DOHH2 (cell line): ENCODE results near the gene RGS3.

ENCODE experiments used
- H3F3A ChIP-seq: fragments of 200-600 bp; sonication (generic), shearing (Covaris generic); 2 replicates; pipeline ENCODE4 v1.6.0; 2016; ENCODE audit warnings: antibody characterized with exemption, mild to moderate bottlenecking; ENCODE audit not compliant: control insufficient read depth, insufficient read depth
- H3K27ac ChIP-seq: fragments of 200-600 bp; sonication (generic); 2 replicates; pipeline ENCODE4 v1.5.1; 2014; ENCODE audit warnings: low read depth, mild to moderate bottlenecking, low read length, moderate library complexity
- H3K27me3 ChIP-seq: fragments of 200-600 bp; sonication (generic); 2 replicates; pipeline ENCODE4 v1.6.1; 2014; ENCODE audit warnings: mild to moderate bottlenecking, low read length, mixed read lengths; ENCODE audit not compliant: control insufficient read depth
- H3K36me3 ChIP-seq: fragments of 200-600 bp; sonication (generic); 2 replicates; pipeline ENCODE4 v1.6.1; 2014; ENCODE audit warnings: mild to moderate bottlenecking, low read length, moderate library complexity, mixed read lengths; ENCODE audit not compliant: control insufficient read depth
- H3K4me1 ChIP-seq: fragments of 200-600 bp; sonication (generic); 2 replicates; pipeline ENCODE4 v1.6.1; 2014; ENCODE audit warnings: mild to moderate bottlenecking, low read length, mixed read lengths; ENCODE audit not compliant: control insufficient read depth
- H3K4me2 ChIP-seq: fragments of 200-600 bp; sonication (generic); 2 replicates; pipeline ENCODE4 v1.6.0; 2014; ENCODE audit warnings: mild to moderate bottlenecking, low read length, moderate library complexity
- H3K4me3 ChIP-seq: fragments of 200-600 bp; sonication (generic); 2 replicates; pipeline ENCODE4 v1.5.1; 2014; ENCODE audit warnings: mild to moderate bottlenecking, low read length, mixed read lengths
- H3K79me2 ChIP-seq: fragments of 200-600 bp; sonication (generic); 2 replicates; pipeline ENCODE4 v1.6.1; 2014; ENCODE audit warnings: mild to moderate bottlenecking, low read length, mixed read lengths; ENCODE audit not compliant: control insufficient read depth
- H3K9me2 ChIP-seq: fragments of 200-600 bp; sonication (generic); replicated peaks from 2 replicates; pipeline ENCODE4 v1.6.1; 2014; ENCODE audit warnings: mild to moderate bottlenecking, low read length, mixed read lengths; ENCODE audit not compliant: control insufficient read depth
- H3K9me3 ChIP-seq: fragments of 200-600 bp; sonication (generic); 2 replicates; pipeline ENCODE4 v1.6.1; 2014; ENCODE audit warnings: antibody characterized with exemption, low read length, mixed read lengths; ENCODE audit not compliant: control insufficient read depth, insufficient read depth
- H4K20me1 ChIP-seq: fragments of 200-600 bp; sonication (generic); 2 replicates; pipeline ENCODE4 v1.6.0; 2014; ENCODE audit warnings: low read depth, mild to moderate bottlenecking, antibody characterized with exemption, low read length, moderate library complexity; ENCODE audit not compliant: control insufficient read depth, insufficient read depth
- EZH2phosphoT487 ChIP-seq: fragments of 200-600 bp; sonication (generic); IDR thresholded peaks from 2 replicates; pipeline ENCODE4 v1.6.1; 2017; ENCODE audit warnings: borderline replicate concordance, mild to moderate bottlenecking, antibody characterized with exemption, low read length, moderate library complexity, mixed read lengths
- TF ChIP-seq, protein P1 (sequence below): fragments of 200-600 bp; sonication (generic); IDR thresholded peaks from one replicate; pipeline ENCODE4 v1.5.1; 2014; ENCODE audit warnings: antibody characterized with exemption, mild to moderate bottlenecking, low read depth, low read length; ENCODE audit not compliant: poor library complexity, severe bottlenecking

Gene RGS3

DNA sequence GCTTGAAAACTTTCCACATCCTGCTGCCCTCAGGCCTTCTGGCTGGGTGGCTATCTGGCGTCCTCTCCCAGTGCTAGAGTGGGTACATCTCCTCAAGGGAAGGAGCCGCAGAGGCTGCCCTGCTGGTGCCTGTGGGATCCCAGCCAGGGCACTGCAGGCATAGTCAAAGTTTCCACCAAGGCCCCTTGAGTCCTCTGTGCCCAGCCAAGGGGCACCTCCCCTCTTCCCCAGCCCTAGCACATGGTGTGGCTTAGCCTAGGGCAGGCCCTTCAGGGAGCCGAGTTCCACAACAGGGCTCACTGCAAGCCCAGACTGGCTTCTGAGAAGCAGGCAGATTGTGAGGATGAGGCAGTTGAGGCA, 103.2 kb downstream of the RGS3 start:
- Histone ChIP-seq H3K36me3 (no peaks in the 10 kb centered on the region), H3K4me2 (no peak overlapping the region), H4K20me1 (no peaks in the 10 kb centered on the region), H3K9me3 (no peaks in the 10 kb centered on the region), H3F3A (no peaks in the 10 kb centered on the region), H3K9me2 (no peaks in the 10 kb centered on the region), H3K27ac (no peak overlapping the region), H3K27me3 (peaks cover 26% of the 10 kb centered on the region), H3K4me3 (no peak overlapping the region), H3K4me1 (no peaks in the 10 kb centered on the region), H3K79me2 (no peaks in the 10 kb centered on the region)
- no peak for TF ChIP-seq EZH2phosphoT487
- TF ChIP-seq, protein P1, sequence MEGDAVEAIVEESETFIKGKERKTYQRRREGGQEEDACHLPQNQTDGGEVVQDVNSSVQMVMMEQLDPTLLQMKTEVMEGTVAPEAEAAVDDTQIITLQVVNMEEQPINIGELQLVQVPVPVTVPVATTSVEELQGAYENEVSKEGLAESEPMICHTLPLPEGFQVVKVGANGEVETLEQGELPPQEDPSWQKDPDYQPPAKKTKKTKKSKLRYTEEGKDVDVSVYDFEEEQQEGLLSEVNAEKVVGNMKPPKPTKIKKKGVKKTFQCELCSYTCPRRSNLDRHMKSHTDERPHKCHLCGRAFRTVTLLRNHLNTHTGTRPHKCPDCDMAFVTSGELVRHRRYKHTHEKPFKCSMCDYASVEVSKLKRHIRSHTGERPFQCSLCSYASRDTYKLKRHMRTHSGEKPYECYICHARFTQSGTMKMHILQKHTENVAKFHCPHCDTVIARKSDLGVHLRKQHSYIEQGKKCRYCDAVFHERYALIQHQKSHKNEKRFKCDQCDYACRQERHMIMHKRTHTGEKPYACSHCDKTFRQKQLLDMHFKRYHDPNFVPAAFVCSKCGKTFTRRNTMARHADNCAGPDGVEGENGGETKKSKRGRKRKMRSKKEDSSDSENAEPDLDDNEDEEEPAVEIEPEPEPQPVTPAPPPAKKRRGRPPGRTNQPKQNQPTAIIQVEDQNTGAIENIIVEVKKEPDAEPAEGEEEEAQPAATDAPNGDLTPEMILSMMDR = no peak

DNA sequence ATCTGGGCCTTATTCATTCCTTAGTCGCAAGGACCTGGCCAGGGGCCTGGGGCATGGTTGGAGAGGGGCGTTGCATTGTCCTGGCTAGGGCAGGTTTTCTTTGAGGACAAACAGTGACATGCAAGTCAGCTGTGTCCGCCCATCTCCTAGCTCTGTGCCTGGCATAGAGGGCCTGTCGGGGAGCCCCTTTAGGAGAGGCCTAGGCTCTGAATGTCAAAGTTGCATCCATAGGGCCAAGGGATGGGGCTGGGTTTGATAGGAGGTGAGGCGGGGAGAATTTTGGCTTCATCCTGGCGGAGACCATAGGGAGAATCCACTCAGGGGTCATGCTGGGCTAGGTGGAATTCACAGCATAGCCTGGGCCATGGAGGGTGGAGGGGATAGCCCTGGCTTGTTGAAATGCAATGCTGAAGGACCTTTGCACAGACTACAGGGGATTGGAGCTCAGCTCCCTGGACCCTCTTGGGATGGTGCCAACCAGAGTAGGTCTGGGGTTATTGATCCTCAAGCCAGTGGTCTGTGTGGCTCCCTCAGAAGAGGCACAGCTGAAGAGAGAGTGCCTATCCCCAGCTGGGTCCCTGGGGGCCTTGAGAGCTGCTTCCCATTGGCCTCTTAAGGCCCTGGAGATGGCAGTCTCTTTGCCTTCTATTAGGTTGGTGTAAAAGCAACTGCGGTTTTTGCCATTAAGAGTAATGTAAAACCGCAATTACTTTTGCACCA, 104.0 kb downstream of the RGS3 start:
- Histone ChIP-seq H3K79me2 (no peaks in the 10 kb centered on the region), H4K20me1 (no peaks in the 10 kb centered on the region), H3K4me2 (no peak overlapping the region), H3K9me2 (no peaks in the 10 kb centered on the region), H3K27me3 (peaks cover 26% of the 10 kb centered on the region), H3K9me3 (no peaks in the 10 kb centered on the region), H3K4me3 (no peak overlapping the region), H3K36me3 (no peaks in the 10 kb centered on the region), H3K4me1 (no peaks in the 10 kb centered on the region), H3F3A (no peaks in the 10 kb centered on the region), H3K27ac (no peak overlapping the region)
- no peak for TF ChIP-seq EZH2phosphoT487
- TF ChIP-seq, protein P1 = no peak

DNA sequence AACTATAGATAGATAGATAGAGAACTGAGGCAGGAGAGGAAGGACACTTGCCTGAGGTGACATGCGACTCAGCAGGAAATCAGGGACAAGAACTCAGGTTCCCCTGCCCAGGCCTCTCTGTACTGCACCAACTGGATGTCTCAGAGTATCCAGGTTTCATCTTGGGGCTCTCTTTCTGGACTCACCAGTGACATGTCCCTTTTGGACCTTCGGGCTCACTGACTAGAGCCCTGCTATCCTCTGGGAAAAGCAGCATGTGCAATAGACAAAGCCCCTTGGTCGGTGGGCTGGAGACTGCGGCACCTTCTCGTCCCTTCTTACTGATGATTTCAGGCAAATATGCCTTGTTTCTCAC, 104.5 kb downstream of the RGS3 start:
- Histone ChIP-seq H3K79me2 (no peaks in the 10 kb centered on the region), H3K27me3 (peaks cover 26% of the 10 kb centered on the region), H3K27ac (no peak overlapping the region), H3F3A (no peaks in the 10 kb centered on the region), H3K4me3 (no peak overlapping the region), H3K9me2 (no peaks in the 10 kb centered on the region), H3K4me1 (peaks cover 1% of the 10 kb centered on the region), H4K20me1 (no peaks in the 10 kb centered on the region), H3K36me3 (no peaks in the 10 kb centered on the region), H3K9me3 (no peaks in the 10 kb centered on the region), H3K4me2 (no peak overlapping the region)
- no peak for TF ChIP-seq EZH2phosphoT487
- TF ChIP-seq, protein P1 = no peak
